SU-DHL-6 (cell line): ENCODE results near the gene MED1.
"Not testable (repeated sequence)": the region's sequence is repeated elsewhere in the genome, so short reads cannot be mapped to it uniquely, and the experiment has no call there.

Experiments
- H2AFZ ChIP-seq: fragments of 200-600 bp; sonication (generic); 2 replicates; pipeline ENCODE4 v1.6.1; 2014; ENCODE audit warnings: low read depth, mild to moderate bottlenecking, moderate library complexity, mixed read lengths, antibody characterized with exemption, low read length; ENCODE audit not compliant: severe bottlenecking
- H3F3A ChIP-seq: fragments of 200-600 bp; shearing (Covaris generic); 2 replicates; pipeline ENCODE4 v1.6.0; 2016; ENCODE audit warnings: antibody characterized with exemption, mild to moderate bottlenecking; ENCODE audit not compliant: insufficient read depth
- H3K27ac ChIP-seq: fragments of 200-600 bp; sonication (generic); 2 replicates; pipeline ENCODE4 v1.5.1; 2016; ENCODE audit warnings: low read depth, mild to moderate bottlenecking, low read length, moderate library complexity, mixed read lengths
- H3K27me3 ChIP-seq: fragments of 200-600 bp; sonication (generic), shearing (Covaris generic); 2 replicates; pipeline ENCODE4 v1.6.0; 2014; ENCODE audit warnings: mild to moderate bottlenecking, low read length
- H3K36me3 ChIP-seq: fragments of 200-600 bp; sonication (generic); 2 replicates; pipeline ENCODE4 v1.6.1; 2014; ENCODE audit warnings: mild to moderate bottlenecking, low read length, mixed read lengths
- H3K4me2 ChIP-seq: fragments of 300-600, 200-600 bp; shearing (Covaris generic), sonication (generic); 2 replicates; pipeline ENCODE4 v1.6.0; 2014; ENCODE audit warnings: low read length, low read depth, mild to moderate bottlenecking; ENCODE audit not compliant: poor library complexity, severe bottlenecking
- H3K4me3 ChIP-seq: fragments of 200-600 bp; sonication (generic); 2 replicates; pipeline ENCODE4 v1.5.1; 2014; ENCODE audit warnings: antibody characterized with exemption, low read length, mild to moderate bottlenecking, mixed read lengths; ENCODE audit not compliant: insufficient read depth, poor library complexity, severe bottlenecking
- H3K79me2 ChIP-seq: fragments of 200-600 bp; sonication (generic); 2 replicates; pipeline ENCODE4 v1.6.1; 2014; ENCODE audit warnings: mild to moderate bottlenecking, low read length, moderate library complexity; ENCODE audit not compliant: insufficient read depth
- H3K9ac ChIP-seq: fragments of 200-600 bp; sonication (generic); 2 replicates; pipeline ENCODE4 v1.7.0; 2014; ENCODE audit warnings: mild to moderate bottlenecking, low read length
- H3K9me2 ChIP-seq: fragments of 200-600 bp; sonication (generic); replicated peaks from 2 replicates; pipeline ENCODE4 v1.6.1; 2014; ENCODE audit warnings: low read length; ENCODE audit not compliant: insufficient read depth
- H3K9me3 ChIP-seq: fragments of 200-600 bp; sonication (generic); 2 replicates; pipeline ENCODE4 v1.6.1; 2014; ENCODE audit warnings: low read length, mixed read lengths; ENCODE audit not compliant: insufficient read depth
- H4K20me1 ChIP-seq: fragments of 200-600 bp; sonication (generic); 2 replicates; pipeline ENCODE4 v1.6.1; 2014; ENCODE audit warnings: low read depth, mild to moderate bottlenecking, antibody characterized with exemption, low read length, moderate library complexity, mixed read lengths
- EZH2phosphoT487 ChIP-seq: fragments of 200-600 bp; sonication (generic), shearing (Covaris generic); conservative IDR thresholded peaks from 2 replicates; pipeline ENCODE4 v1.6.1; 2018; ENCODE audit warnings: mild to moderate bottlenecking, antibody characterized with exemption, low read length, moderate library complexity, mixed read lengths
- TF ChIP-seq, protein P1 (sequence below): fragments of 200-600 bp; sonication (generic); IDR thresholded peaks from one replicate; pipeline ENCODE4 v1.5.1; 2017; ENCODE audit warnings: antibody characterized with exemption, mild to moderate bottlenecking, low read length, moderate library complexity; ENCODE audit not compliant: insufficient read depth, poor library complexity, severe bottlenecking

MED1 gene, protein sequence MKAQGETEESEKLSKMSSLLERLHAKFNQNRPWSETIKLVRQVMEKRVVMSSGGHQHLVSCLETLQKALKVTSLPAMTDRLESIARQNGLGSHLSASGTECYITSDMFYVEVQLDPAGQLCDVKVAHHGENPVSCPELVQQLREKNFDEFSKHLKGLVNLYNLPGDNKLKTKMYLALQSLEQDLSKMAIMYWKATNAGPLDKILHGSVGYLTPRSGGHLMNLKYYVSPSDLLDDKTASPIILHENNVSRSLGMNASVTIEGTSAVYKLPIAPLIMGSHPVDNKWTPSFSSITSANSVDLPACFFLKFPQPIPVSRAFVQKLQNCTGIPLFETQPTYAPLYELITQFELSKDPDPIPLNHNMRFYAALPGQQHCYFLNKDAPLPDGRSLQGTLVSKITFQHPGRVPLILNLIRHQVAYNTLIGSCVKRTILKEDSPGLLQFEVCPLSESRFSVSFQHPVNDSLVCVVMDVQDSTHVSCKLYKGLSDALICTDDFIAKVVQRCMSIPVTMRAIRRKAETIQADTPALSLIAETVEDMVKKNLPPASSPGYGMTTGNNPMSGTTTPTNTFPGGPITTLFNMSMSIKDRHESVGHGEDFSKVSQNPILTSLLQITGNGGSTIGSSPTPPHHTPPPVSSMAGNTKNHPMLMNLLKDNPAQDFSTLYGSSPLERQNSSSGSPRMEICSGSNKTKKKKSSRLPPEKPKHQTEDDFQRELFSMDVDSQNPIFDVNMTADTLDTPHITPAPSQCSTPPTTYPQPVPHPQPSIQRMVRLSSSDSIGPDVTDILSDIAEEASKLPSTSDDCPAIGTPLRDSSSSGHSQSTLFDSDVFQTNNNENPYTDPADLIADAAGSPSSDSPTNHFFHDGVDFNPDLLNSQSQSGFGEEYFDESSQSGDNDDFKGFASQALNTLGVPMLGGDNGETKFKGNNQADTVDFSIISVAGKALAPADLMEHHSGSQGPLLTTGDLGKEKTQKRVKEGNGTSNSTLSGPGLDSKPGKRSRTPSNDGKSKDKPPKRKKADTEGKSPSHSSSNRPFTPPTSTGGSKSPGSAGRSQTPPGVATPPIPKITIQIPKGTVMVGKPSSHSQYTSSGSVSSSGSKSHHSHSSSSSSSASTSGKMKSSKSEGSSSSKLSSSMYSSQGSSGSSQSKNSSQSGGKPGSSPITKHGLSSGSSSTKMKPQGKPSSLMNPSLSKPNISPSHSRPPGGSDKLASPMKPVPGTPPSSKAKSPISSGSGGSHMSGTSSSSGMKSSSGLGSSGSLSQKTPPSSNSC (N-terminal part only)

GRCh38 chr17:39450847-39451581 is at the start of gene MED1:
TSS of gene MED1 (minus strand) at chr17:39451263. CDS start at chr17:39451062, 201 bp downstream.
- TF ChIP-seq, protein P1, sequence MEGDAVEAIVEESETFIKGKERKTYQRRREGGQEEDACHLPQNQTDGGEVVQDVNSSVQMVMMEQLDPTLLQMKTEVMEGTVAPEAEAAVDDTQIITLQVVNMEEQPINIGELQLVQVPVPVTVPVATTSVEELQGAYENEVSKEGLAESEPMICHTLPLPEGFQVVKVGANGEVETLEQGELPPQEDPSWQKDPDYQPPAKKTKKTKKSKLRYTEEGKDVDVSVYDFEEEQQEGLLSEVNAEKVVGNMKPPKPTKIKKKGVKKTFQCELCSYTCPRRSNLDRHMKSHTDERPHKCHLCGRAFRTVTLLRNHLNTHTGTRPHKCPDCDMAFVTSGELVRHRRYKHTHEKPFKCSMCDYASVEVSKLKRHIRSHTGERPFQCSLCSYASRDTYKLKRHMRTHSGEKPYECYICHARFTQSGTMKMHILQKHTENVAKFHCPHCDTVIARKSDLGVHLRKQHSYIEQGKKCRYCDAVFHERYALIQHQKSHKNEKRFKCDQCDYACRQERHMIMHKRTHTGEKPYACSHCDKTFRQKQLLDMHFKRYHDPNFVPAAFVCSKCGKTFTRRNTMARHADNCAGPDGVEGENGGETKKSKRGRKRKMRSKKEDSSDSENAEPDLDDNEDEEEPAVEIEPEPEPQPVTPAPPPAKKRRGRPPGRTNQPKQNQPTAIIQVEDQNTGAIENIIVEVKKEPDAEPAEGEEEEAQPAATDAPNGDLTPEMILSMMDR: no peak
- no peak for TF ChIP-seq EZH2phosphoT487
- Histone ChIP-seq H4K20me1 (no peaks in the 10 kb centered on the region), H3K9me3 (no peaks in the 10 kb centered on the region), H3K36me3 (peaks cover 6% of the 10 kb centered on the region), H3K9ac (peak within 1 kb of the TSS; percentile 84), H3K79me2 (peaks cover 44% of the 10 kb centered on the region), H3F3A (peaks cover 14% of the 10 kb centered on the region; the same call in 1 of the 2 replicates), H3K9me2 (no peaks in the 10 kb centered on the region), H3K27ac (peak within 1 kb of the TSS; percentile 47), H2AFZ (peak within 1 kb of the TSS; percentile 81), H3K27me3 (no peaks in the 10 kb centered on the region), H3K4me3 (peak within 1 kb of the TSS; percentile 89), H3K4me2 (peak within 1 kb of the TSS; percentile 63)

DNA sequence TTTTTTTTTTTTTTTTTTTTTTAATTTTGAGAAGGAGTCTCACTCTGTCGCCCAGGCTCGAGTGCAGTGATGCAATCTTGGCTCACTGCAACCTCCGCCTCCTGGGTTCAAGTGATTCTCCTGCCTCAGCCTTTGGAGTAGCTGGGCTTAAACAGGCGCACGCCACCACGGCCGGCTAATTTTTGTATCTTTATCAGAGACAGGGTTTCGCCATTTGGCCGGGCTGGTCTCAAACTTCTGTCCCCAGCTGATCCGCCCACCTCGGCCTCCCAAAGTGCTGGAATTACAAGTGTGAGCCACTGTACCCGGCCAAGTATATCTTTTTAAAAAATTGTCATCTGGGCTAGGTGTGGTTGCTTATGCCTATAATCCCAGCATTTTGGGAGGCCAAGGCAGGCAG is 45.9 kb upstream of the MED1 start:
- not testable (repeated sequence) for H3K27ac ChIP-seq, H3K9me2 ChIP-seq, H3K9ac ChIP-seq, H3K4me3 ChIP-seq, H3K9me3 ChIP-seq, H3K27me3 ChIP-seq, H3K4me2 ChIP-seq, H2AFZ ChIP-seq, H3F3A ChIP-seq, H4K20me1 ChIP-seq, H3K79me2 ChIP-seq
- H3K36me3 ChIP-seq: peaks cover 16% of the 10 kb centered on the region; the same call in 1 of the 2 replicates

DNA sequence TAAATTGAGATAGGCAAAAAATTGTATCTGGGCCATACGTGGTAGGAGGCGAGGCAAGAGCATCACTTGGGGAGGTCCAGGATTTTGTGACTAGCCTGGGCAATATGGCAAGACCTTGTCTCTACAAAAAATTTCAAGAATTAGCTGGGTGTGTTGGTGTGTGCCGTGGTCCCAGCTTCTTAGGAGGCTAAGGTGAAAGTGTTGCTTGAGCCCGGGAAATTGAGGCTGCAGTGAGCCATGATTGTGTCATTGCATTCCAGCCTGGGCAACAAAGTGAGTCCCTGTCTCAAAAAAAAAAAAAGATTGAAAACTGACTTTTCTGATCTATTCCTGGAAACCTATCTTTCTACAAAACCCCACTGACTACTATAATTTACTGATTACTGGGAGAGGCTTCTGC is 36.9 kb upstream of the MED1 start:
- no peak overlapping the region for H3K27ac ChIP-seq

DNA sequence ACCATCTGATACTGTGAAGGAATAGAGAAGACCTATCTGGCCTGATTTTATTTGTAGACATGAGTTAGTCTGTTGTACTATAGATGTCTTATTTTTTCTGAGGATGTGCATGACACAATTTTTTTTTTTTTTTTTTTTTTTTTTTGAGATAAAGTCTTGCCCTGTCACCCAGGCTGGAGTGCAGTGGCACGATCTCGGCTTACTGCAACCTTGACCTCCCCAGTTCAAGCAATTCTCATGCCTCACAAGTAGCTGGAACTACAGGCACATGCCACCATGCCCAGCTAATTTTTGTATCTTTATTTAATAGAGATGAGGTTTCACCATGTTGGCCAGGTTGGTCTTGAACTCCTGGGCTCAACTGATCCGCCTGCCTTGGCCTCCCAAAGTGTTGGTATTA is 36.4 kb upstream of the MED1 start:
- peaks cover 18% of the 10 kb centered on the region for H3K36me3 ChIP-seq
- H4K20me1 ChIP-seq, H3K9me3 ChIP-seq, H3K4me2 ChIP-seq, H3K4me3 ChIP-seq, H3K9me2 ChIP-seq, H3F3A ChIP-seq, H3K27ac ChIP-seq, H3K27me3 ChIP-seq, H2AFZ ChIP-seq, H3K9ac ChIP-seq: not testable (repeated sequence)
- peaks cover 34% of the 10 kb centered on the region for H3K79me2 ChIP-seq

More for the DNA sequence above, 36.9 kb upstream of the MED1 start:
- Histone ChIP-seq H2AFZ (no peak overlapping the region), H3K27me3 (no peaks in the 10 kb centered on the region), H3K79me2 (peaks cover 30% of the 10 kb centered on the region), H4K20me1 (0 out of 2 replicates have a peak, but pooled peaks cover 7% of the 10 kb centered on the region), H3K9me2 (no peaks in the 10 kb centered on the region), H3K9ac (no peak overlapping the region), H3K36me3 (peaks cover 21% of the 10 kb centered on the region), H3K4me2 (no peak overlapping the region), H3K9me3 (no peaks in the 10 kb centered on the region), H3K4me3 (no peak overlapping the region), H3F3A (no peaks in the 10 kb centered on the region; the same call in 1 of the 2 replicates)
- TF ChIP-seq, protein P1: no peak
- TF ChIP-seq EZH2phosphoT487: no peak
